Skin of body (tissue), 2 donors: ENCODE results near the gene APRT. TPM values are rescaled to one million over a fixed set of nuclear protein-coding genes. Genes with fewer than 3 reads are reported as not detected.

ENCODE experiments used
- DNase-seq: peaks from one replicate; lab custom pipeline; 2025; lab: John Stamatoyannopoulos, UW
- total RNA-seq: library from RNA; depleted of rRNA; stranded (reverse); fragments of >200 nt; gene quantifications from one replicate; pipeline ENCODE4 v1.2.3, GENCODE V29; 2014

Gene APRT
- total RNA-seq, 1 donor from 2014 or later, result 31.4 TPM

DNA sequence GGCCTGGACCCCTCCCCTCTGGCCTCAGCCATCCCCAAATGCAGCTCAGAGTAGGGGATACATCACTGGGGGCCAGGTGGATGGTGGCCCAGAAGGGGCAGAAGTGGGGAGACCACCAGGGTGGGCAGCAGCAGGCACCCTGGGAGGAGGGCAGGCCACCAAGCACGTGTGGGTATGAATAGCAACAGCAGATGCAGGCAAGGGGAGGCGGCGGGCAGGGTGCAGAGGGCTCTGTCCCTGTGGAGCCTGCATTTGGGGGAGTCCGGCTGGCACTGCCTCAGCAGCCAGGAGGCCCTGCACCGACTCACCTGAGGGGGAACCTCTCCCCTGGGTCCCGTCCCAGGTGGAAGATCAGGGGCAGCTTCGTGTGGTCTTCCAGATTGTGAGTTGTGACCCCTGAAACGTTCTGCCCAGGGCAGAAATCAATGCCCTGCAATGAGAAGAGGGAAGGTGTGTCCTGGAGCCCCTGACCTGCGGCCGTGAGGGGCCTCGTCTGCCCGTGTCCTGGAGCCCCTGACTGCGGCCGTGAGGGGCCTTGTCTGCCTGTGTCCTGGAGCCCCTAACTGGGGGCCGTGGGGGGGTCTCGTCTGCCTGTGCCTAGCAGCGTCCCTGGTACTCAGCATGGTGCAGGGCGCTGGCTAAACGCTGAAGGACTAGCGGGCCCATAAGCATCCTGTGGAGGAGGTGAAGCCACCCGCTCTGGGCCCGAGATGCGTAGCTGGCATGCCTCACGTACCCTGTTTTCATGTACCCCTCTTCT, 10.7 kb upstream of the APRT start:
- DNase-seq, result no peak

DNA sequence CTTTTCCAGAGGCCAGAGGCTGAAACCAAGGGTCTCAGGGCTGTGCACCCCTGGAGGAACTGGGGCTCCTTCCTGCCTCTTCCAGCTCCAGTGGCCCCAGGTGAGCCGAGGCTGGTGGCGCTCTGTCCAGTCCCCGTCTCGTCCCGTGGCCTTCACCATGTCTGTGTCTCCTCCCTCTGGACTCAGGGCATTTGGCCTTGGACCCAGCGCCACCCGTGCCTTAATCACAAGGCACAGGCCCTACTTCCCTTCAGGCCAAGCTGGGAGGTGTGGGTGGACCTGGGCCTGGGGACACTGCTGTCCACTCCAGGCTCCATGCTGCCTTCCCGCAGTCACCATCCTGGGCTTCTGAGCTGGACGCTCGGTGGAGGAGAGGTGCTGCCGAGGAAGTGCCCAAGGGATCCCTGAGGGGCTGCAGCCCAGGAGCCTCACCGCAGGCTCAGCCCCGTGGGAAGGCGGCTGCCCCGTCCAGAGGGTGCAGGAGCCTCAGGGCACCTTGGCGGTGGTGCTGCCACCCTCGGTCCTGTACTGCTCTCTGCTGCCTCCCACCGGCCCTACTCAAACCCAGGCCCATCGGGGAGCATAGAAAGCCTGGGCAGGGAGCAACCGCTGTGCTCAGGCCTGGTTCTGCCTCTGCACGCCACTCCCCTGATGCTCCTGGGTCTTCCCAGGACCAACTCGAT, 9.6 kb upstream of the APRT start:
- no peak for DNase-seq

DNA sequence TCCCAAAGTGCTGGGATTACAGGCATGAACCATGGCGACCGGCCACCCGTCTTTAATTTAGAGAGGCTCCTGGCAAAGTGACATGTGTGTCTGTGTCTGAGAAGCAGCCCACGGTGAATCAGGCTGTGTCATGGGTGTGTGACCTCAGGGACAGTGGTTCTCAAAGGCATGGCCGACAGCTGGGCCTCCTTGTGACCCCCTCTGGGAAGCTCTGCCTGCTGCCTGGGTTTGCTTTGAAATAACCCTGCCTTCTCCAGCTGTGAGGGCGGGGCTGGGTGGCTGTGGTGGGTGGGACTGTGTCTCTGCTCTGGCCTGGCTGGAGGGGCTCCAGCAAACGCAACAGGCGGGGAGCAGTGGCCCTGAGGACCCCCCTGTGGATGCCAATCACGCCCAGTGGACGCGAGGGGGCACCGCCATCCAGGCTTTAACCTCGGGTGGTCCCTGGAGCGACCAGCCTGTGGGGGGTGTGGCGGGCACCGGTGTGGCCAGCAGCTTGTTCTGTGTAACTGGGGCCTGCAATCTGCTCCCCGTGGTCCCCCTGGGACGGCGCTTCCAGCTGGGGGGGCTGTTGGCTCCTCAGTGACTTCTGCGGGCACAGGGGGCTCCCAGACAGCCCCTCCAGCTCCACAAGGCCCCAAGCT, 8.8 kb upstream of the APRT start:
- no peak for DNase-seq

DNA sequence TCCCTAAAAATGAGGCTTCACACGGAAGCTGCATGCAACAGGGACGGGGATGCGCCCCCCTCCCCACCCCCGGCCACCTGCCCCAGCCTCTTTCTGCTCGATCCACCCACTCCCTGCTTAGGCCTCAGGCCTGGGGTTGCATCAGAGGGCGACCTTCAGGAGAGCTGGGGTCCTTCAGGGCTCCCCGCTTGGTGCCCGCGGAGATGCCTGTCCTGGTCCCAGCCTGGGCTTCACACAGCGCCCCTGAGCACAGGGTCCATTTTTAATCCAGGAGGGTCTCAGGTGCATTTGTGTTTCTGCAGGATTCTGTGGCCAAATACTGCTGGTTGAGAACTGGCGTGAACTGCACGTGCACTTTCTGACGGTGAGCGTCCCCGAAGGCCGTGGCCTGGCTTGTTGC, 7.4 kb upstream of the APRT start:
- no peak for DNase-seq

DNA sequence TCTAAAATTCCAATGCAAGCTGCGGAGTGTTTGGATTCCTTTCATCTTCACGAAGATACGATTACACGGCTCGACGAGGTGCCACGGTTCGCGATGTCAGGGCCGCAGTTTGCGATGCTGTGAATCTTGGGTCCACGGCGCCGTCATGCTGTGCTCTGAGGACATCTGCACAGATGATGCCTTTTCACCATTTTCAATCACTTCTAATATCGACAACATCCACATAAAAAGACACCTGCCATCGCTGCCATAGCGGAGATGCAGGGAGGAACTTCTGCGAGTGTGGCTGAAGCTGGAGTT, 6.8 kb upstream of the APRT start:
- DNase-seq, result no peak

DNA sequence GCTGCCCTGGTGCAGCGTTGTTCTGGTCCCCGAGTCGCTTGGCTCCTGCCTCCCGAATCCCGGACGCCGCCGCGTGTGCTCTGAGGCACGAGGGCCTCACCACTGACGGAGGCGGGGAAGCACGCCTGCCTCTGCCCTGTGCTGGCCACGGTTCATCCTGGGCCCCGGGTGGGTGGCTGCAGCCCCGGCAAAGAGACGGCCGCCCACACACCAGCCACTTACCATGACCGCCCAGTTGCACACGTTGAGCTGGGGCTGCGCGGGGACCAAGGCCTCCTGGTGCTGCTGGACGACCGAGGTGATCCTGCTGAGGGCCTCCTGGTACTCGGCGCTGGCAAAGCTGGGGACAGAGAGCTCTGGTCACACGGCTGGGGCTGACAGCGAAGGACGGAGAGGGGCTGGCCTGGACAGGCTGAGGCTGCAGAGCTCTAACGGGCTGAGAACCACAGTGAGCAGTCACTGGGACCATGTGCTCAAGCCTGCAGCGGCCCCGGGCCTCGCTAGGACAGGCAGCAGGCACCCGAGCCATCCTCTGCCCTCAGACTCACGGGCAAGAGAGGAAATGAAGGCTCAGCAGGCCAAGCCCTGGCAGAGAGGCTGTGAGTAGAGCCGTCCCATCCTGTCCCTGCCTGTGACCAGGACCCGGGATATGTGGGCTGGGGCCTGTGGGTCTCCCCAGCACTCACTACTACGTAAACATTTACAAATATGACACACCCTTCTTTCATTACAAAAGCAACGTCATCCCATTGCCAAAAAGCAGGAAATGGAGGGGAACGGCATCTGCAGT, 6.3 kb upstream of the APRT start:
- no peak for DNase-seq

DNA sequence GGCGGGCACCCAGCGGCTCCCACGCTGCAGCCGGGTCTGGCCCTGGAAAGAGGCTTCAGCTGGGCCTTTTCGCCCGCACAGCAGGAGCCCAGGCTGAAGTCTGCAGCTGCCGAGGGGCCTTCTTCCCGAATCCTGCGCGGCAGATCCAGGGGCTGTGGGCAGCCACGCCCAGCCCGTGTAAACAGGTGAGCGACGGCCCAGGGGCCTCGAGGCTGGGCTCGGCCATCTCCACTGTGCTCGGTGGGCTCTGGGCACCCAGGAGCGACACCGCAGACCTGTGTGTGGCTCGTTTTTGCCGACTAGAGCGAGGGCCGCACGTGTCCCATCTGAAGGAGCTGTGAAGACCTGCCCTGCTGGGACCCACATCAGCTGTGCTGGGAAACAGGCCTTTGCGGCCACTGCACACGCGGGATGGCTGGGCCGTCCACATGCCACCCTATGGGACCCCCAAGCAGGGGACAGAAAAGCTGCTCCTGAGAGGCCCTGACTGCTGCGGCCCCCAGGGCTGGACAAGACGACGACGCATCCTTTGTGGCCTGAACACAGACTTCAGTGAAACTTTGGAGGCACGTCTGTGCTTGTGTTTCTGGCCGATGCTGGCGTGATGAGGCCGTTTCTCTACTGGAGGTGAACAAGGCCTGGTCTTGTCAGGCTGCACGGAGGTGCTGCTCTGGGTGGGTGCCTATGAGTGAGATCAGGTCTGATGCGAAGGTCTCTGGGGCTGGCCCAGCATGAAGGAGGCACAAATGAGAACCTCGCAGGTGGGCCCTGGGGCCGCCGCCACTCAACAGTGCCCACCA, 5.2 kb upstream of the APRT start:
- DNase-seq, result no peak

DNA sequence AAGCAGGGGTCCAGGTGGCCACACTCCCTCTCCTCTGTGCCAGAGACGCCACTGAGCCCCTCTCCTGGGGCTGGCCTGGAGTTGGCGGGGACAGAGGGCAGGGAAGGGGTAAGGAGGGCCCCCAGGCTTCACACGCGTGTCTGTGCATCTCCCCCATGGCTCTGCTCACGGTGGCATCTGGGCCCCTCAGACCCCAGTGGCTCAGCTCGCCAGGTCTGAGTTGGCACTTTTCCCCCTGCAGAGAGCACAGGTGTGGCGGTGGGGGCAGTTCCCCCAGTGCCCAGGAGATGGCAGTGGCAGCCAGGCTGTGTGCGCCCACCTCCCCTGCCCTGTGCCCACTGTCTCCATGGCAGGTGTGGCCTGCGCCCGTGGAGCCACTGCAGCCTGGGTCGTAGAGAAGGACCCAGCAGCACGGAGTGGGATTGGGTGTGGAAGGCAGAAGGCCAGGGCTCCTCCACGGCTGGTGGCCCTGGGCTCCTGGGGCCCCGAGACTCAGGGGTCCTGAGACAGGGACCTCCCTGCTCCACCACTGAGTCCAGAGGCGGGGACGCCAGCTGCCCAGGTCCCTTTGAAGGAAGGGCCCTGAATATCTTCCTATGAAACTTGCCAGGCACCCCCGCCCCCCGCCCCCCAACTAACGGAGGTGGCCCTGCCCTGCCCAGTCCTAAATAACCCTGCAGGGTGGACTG, 4.3 kb upstream of the APRT start:
- no peak for DNase-seq

DNA sequence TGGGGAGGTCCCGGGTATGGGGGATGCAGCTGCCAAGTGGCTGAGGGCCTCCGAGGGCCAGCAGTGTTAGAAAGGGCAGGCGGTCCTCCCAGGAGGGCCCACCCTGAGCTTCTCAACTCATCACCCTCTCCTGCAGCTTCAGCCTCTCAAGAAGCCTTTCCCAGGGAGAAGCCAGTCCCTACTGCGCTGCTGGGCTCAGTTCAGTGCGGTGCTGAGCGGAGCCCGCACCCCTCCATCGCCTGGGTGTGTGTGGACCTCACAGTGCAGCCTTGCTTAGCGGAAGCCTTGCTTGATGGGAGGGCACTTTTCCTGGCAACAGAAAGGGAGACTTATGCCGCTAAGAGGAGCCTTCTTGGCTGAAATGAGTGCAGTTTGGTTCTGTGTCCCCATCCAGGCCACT, 3.5 kb upstream of the APRT start:
- no peak for DNase-seq

DNA sequence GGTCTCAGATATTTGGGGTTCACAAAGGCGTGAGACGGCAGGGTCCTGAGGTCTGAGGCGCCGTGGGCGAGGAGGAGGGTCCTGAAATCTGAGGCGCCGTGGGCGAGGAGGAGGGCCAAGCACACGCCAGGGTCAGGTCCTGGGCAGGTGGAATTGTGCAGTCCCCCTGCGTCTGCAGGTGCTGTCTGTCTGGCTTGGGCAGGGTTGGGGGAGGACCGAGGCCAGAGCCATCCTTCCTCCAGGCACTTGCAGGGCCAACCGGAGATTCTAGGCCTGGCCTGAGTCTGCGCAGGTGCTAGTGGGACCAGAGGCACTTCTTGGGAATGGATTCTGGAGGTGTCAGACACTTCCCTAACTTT, 2.4 kb upstream of the APRT start:
- no peak for DNase-seq

DNA sequence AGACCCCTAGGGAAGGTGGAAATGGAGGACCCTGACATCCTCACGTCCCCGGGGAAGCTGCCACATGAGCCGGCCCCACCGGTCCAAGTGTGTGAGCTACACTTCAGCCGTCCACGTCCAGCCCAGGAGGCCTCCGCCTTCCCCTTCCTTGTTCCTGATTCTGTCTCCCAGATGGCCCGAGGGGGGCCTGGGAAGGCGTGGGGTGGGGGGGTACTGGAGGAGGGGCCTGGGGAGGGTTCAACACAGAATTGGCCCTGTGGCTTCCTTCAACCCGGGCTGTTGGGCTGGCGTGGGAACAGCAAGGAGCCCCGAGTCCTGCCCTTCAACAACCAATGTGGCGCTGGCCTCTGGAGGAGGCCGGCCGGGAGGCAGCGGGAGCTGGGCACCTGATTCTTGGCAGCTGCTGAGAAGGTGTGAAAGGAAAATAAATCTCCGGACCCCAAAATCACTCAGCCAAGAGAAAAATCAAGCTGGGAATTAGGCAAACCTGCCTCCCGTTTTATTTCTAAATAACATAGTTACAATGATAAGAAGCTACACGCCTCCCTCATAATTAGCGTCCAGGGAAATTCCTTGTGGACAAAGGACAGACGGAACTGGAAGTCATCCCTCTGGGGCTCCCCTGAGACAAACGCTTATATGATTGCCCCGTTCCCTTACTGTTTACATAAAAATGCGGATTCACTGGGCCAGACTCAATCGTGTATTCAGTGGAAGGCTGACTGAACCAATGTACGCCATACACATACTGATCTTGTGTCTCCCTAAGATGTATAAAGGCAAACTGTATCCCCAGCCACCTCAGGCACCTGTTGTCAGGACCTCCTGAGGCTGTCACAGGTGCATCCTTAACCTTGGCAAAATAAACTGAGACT, 1.8 kb upstream of the APRT start:
- no peak for DNase-seq

DNA sequence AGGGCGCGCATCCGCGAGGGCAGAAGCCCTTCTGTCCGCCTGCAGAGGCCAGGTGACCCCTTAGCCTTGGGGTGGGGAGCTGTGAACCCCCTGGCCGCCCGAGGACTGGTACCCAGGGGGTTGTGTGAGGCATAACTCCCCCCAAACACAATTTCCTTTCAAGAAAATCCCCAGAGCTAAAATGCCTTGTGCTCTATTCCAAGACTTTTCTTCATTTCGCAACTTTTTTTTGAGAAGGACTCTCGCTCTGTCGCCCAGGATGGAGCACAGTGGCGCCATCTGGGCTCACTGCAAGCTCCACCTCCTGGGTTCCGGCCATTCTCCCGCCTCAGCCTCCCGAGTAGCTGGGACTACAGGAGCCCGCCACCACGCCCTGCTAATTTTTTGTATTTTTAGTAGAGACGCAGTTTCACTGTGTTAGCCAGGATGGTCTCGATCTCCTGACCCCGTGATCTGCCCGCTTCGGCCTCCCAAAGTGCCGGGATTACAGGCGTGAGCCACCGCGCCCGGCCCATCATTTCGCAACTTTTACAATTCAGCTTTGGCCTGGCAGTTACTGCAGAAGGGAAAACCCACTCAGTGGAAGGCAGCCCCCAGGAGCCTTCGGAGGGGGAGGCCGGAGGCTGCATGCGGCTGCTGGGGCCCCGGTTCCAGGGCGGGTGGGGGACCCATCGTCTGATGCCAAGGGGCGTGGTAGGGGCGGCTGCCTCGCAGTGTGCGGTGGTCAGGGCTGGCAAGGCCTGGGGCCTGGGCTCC, 963 bp upstream of the APRT start:
- DNase-seq, result peak; percentile 16

DNA sequence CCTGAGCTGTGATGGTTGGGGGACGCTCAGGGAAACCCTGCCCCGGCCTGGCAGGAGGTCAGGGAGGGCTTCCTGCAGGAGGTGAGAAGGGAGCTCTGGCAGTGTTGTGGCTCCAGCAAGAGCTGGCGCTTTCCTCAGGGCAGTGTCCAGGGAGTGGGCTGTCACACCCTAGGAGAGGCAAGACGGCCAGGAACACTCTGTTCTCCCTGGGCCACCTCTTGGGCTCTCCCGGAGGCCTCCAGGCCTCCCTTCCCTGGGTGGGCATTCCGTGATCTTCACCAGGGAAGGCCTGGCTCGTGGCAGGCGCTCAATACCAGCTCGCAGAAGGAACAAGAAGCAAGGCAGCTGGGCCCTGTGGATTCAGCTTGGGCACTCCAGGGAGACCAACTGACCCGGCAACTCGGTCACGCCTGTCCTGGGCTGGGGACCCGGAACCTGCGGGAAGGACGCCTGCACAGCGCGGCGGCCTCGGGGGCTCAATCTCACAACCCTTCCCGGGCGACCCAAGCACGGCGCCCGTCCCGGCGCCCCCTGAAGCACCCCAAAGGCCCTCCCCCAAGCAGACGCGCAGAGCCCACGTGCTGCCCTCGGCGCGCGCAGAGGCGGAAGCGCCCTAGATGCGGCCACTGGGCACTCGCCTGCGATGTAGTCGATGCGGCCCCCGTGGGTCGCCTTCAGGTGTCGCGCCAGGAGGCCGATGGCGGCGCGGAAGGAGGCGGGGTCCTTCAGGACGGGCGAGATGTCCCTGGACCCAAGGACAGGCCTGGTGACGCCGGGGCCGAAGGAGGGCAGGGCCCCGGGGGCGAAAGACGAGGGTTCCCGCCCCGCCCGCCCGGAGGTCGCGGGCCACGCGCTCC, 588 bp downstream of the APRT start:
- peak; percentile 72 for DNase-seq

DNA sequence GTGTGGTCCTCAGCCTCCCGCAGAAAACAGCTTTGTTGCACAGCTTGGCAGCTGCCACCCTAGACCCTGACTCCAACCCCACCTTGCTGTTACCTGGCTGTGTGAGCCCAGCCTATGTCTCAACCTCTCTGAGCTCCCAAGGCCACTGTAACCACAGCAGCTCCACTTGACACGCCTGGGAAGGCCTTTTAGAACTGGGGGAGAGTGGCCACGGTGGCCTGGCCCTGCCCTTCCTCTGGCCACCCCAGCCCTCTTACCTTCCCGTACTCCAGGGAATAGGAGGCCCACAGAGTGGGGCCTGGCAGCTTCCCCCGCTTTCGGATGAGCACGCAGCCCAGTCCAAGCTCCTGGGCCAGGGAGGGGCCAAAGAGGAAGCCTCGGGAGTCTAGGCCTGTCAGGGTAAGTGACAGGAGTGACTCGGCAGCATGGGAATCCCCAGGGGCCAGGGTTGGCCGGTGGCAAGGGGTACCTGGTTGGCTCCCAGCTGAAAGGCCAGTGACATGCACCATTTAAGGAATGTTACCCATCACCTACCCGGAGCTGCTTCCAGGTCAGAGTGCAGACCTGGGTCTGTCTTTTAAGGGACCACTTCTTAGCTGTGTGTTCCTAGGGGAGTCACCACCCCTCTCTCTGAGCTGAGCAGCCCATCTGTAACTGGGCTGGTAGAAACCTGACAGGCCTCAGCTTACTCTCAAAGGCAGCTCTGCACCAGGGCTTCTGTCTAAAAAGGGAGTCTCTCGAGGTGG, 1.4 kb downstream of the APRT start:
- DNase-seq, result no peak

DNA sequence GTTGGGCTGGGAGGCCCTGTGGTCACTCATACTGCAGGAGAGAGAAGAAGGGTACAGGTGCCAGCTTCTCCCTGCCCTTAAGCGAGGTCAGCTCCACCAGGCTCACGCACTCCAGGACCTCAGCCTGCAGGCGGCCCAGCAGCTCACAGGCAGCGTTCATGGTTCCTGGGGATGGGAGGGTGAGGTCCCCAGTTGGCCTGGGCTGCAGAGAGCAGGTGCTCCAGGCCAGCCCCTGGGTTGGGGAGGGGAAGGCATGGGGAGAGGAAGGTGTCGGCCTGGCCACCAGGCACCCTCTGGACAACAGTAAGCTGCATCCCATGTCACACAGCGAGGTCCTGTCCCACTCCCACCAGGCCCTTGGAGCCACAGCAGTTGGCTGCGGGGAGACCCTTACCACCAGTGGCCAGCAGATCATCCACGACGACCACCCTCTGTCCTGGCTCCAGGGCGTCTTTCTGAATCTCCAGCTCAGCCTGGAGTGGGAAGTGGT, 2.0 kb downstream of the APRT start:
- DNase-seq, result no peak

DNA sequence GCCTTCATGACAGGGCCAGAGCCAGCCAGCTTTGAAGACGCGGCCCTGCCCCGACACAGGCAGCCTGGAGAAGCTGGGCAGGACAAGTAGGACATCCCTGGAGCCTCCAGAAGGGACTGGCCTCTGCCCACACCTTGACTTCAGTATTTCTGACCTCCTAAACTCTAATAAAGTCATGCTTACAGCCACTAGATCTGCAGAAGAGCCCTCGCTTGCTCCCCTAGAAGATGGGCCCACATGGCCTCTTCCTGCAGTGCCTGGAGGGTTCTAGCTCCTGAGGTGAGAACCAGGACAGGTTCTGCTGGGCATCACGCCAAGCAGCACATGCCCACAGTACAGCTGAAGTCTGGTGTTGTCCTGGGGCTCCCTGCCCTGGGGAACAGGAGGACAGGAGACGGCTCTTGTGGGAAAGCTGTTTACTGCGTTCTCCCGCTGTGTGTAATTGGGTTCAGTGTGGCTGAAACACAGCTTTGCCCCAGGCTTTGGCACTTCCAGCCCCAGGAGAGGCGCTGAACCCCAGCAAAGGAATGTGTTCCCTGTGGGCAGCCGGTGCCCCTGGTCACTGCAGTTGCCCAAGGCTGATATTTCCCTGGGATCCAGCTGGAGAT, 2.6 kb downstream of the APRT start:
- DNase-seq, result no peak
